PFSK-1 (cell line): ENCODE measurements around the gene DENND11.

Experiments used
- FOXP2 ChIP-seq: optimal IDR thresholded peaks from 2 replicates; pipeline ENCODE3; 2011; ENCODE audit warnings: borderline replicate concordance, control low read depth, inconsistent platforms; ENCODE audit not compliant: insufficient read depth; ENCODE audit errors: extremely low read length, extremely low read depth
- POLR2AphosphoS5 ChIP-seq: IDR thresholded peaks from 2 replicates; pipeline ENCODE4 v1.6.1; 2012; ENCODE audit warnings: low read depth, mild to moderate bottlenecking, control low read depth, low read length, moderate library complexity
- SIN3A ChIP-seq: IDR thresholded peaks from 2 replicates; pipeline ENCODE4 v1.6.1; 2012; ENCODE audit warnings: mild to moderate bottlenecking, low read length, moderate library complexity, borderline replicate concordance; ENCODE audit not compliant: insufficient read depth
- TAF1 ChIP-seq: IDR thresholded peaks from 2 replicates; pipeline ENCODE4 v1.6.1; 2012; ENCODE audit warnings: low read length, control low read depth, borderline replicate concordance; ENCODE audit not compliant: insufficient read depth
- TF ChIP-seq, protein P1 (sequence below), 2 experiments: IDR thresholded peaks; 2 replicates each; pipeline versions ENCODE4 v1.6.1 to v1.8.0; 2011 to 2012; ENCODE audit warnings: low read depth in 2 of 2, low read length in 2 of 2, control low read depth in 1 of 2, inconsistent platforms in 1 of 2, mild to moderate bottlenecking in 1 of 2, moderate library complexity in 1 of 2; ENCODE audit not compliant: insufficient read depth in 1 of 2

DENND11 gene

DNA sequence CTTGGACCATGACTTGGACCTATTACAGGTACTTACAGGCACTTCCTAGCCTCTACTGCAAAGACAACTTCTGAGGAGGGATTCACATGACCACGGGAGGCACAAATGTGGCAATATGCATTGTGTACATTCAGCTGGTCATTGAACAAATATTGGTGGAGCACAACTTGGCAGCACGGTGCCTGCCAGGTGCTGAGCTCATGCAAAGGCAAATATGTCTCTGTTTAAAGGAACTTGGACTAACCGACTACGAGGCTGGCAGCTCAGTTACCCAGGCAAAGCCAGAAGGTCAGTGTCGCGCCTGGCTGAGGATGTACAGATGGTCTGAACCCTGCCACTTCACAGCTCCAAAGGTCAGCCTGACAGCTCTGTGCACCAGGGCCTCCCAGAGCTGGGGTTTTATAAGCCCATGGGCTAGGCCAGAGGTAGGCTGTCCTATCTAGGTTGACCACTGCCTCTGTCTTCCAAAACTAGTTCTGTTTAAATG, 6.1 kb downstream of the DENND11 start:
- TF ChIP-seq TAF1 (no peak), FOXP2 (no peak), SIN3A (no peak), POLR2AphosphoS5 (no peak)
- TF ChIP-seq, protein P1, sequence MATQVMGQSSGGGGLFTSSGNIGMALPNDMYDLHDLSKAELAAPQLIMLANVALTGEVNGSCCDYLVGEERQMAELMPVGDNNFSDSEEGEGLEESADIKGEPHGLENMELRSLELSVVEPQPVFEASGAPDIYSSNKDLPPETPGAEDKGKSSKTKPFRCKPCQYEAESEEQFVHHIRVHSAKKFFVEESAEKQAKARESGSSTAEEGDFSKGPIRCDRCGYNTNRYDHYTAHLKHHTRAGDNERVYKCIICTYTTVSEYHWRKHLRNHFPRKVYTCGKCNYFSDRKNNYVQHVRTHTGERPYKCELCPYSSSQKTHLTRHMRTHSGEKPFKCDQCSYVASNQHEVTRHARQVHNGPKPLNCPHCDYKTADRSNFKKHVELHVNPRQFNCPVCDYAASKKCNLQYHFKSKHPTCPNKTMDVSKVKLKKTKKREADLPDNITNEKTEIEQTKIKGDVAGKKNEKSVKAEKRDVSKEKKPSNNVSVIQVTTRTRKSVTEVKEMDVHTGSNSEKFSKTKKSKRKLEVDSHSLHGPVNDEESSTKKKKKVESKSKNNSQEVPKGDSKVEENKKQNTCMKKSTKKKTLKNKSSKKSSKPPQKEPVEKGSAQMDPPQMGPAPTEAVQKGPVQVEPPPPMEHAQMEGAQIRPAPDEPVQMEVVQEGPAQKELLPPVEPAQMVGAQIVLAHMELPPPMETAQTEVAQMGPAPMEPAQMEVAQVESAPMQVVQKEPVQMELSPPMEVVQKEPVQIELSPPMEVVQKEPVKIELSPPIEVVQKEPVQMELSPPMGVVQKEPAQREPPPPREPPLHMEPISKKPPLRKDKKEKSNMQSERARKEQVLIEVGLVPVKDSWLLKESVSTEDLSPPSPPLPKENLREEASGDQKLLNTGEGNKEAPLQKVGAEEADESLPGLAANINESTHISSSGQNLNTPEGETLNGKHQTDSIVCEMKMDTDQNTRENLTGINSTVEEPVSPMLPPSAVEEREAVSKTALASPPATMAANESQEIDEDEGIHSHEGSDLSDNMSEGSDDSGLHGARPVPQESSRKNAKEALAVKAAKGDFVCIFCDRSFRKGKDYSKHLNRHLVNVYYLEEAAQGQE (IDR thresholded peaks at IDR 0.05; ENCODE audit: insufficient read depth in 1 of 2, low read depth in 2 of 2, low read length in 2 of 2), result no peak

DNA sequence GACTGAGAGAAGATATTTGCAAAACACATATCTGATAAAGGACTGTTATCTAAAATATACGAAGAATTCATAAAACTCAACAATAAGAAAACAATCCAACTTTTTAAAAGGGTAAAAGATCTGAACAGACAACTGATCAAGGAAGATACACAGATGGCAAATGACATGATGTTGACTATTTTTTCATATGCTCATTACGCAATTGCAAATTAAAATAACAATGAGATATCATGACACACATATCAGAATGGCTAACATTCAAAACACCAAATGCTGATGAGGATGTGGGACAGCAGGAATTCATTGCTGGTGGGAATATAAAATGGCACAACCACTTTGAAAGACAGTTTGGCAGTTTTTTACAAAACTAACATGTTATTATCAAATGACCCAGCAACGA, 8.9 kb downstream of the DENND11 start:
- TF ChIP-seq TAF1 (no peak), POLR2AphosphoS5 (no peak), FOXP2 (no peak), SIN3A (no peak)
- TF ChIP-seq, protein P1 (IDR thresholded peaks at IDR 0.05; ENCODE audit: insufficient read depth in 1 of 2, low read depth in 2 of 2, low read length in 2 of 2), result no peak

- TF ChIP-seq SIN3A (no peak), POLR2AphosphoS5 (no peak), FOXP2 (no peak), TAF1 (no peak)
- TF ChIP-seq, protein P1 (IDR thresholded peaks at IDR 0.05; ENCODE audit: insufficient read depth in 1 of 2, low read depth in 2 of 2, low read length in 2 of 2), result no peak
Measured at GRCh38 chr7:141691961-141692360, 10.0 kb downstream of the DENND11 start.

DNA sequence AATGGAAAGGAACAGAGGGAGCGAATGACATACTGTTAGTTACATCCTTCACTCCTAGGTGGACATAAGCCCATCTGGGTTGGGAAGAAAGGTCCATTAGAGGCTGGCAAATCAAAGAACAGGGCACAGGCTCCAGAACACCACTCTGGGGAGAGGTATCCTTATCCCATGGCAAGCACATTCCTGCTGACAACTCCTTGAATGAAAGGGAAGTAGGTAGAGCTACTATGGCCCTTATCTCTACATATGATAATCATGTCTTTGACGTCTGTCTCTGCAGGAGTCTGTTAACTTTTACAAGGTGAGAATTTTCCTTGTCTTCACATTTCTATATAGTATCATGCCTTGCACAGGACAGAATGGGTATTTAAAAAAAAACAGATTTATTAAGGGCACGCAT, 10.4 kb downstream of the DENND11 start:
- TF ChIP-seq, protein P1 (IDR thresholded peaks at IDR 0.05; ENCODE audit: insufficient read depth in 1 of 2, low read depth in 2 of 2, low read length in 2 of 2), result no peak
- TF ChIP-seq POLR2AphosphoS5, result no peak
- TF ChIP-seq SIN3A, result no peak
- TF ChIP-seq TAF1, result no peak
- no peak for TF ChIP-seq FOXP2

- TF ChIP-seq SIN3A, result no peak
- TF ChIP-seq, protein P1 (IDR thresholded peaks at IDR 0.05; ENCODE audit: insufficient read depth in 1 of 2, low read depth in 2 of 2, low read length in 2 of 2), result no peak
- TF ChIP-seq POLR2AphosphoS5, result no peak
- no peak for TF ChIP-seq TAF1
- TF ChIP-seq FOXP2, result no peak
Measured at GRCh38 chr7:141688043-141688442, 13.9 kb downstream of the DENND11 start.
